Activated CD4-positive, alpha-beta memory T cell treated with anti-CD3 and anti-CD28 coated beads for 36 hours (primary cell): ENCODE data around the gene CATSPER1. TPM values are rescaled to one million over a fixed set of nuclear protein-coding genes. Genes with fewer than 3 reads are reported as not detected.

Source experiments
- CTCF ChIA-PET: fragments of 350-600 bp; sonication (Branson Sonifier 250); formaldehyde crosslinking; loops from one replicate; lab custom pipeline; 2021; ENCODE audit warnings: antibody characterized with exemption, inconsistent platforms; lab: Charles Lee
- POLR2A ChIA-PET: fragments of 350-600 bp; sonication (Branson Sonifier 250); formaldehyde crosslinking; loops from one replicate; lab custom pipeline; 2021; ENCODE audit warnings: antibody characterized with exemption; lab: Charles Lee
- DNase-seq: peaks from one replicate; pipeline ENCODE4 v3.0.0-alpha.2; 2020
- H3K27ac Mint-ChIP-seq: one replicate; pipeline ENCODE4 v1.8.0; 2021; ENCODE audit warnings: mixed read lengths
- H3K27me3 Mint-ChIP-seq: one replicate; pipeline ENCODE4 v1.8.0; 2021; ENCODE audit warnings: mixed read lengths
- H3K36me3 Mint-ChIP-seq: one replicate; pipeline ENCODE4 v1.8.0; 2021; ENCODE audit warnings: mixed read lengths
- H3K4me1 Mint-ChIP-seq: one replicate; pipeline ENCODE4 v1.8.0; 2021; ENCODE audit warnings: low read depth, mixed read lengths
- H3K4me3 Mint-ChIP-seq: one replicate; pipeline ENCODE4 v1.8.0; 2021; ENCODE audit warnings: mild to moderate bottlenecking, mixed read lengths
- H3K9me3 Mint-ChIP-seq: one replicate; pipeline ENCODE4 v1.8.0; 2021; ENCODE audit warnings: mixed read lengths
- intact Hi-C: fragments of 100-400 bp; cut with micrococcal nuclease; formaldehyde crosslinking; loops from one replicate; pipeline ENCODE4 v1.15.1; 2023
- total RNA-seq, 2 experiments: library from RNA; stranded (reverse); gene quantifications; one replicate each; pipeline ENCODE4 v1.2.3, GENCODE V29; 2021

Gene CATSPER1
- not detected for total RNA-seq

DNA sequence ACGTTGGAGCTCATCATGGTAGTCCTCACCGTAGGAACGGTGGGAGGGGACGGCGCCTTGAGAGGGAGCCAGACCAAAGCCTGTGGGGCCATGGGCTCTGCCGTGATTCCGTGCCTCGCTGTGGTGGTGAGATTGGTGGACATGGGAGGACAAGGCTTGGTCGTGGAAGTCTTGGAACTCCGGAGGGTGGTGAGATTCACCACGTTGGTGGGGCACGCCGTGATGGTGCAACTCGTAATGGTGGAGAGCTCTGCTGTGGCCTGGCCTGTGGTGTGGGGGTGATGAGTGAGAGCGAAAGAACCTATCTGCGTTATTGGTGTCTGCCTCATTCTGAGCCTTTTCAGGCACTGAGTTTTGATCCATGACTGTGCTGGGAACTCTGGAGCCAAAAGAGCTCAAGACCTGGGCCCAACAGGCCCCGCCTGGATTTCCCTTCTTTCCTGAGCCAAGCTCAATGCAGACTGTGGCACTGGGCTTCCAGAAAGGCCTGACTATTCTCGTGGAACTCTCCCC is at the start of gene CATSPER1:
CATSPER1 (minus strand) TSS at position 463 of the 513 bp plus-strand sequence; CDS start at position 363, 100 bp downstream.
- POLR2A ChIA-PET = interaction anchor here (0.6 kb wide), 1 partner anchor 114 kb away, joined by 3 read pairs; no protein-coding TSS in a partner anchor
- no peak within 1 kb of the TSS for H3K4me3 Mint-ChIP-seq
- no peaks in the 10 kb centered on the region for H3K9me3 Mint-ChIP-seq

DNA sequence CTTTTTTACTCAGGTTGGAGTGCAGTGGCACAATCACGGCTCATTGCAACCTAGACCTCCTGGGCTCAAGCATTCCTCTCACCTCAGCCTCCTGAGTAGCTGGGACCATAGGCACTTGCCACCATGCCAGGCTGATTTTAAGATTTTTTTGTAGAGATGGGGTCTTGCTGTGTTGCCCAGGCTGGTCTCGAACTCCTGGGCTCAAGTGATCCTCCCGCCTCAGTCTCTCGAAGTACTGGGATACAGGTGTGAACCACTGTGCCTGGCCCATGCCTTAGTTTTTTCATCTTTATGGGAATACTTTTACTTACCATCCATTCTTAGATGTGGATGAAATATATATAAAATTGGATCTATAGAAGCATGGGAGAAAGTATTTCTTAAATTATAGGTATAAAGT is 49.0 kb upstream of the CATSPER1 start:
- ChIA-PET POLR2A (no interaction called here), CTCF (interaction anchor here (0.6 to 0.8 kb wide), 2 partner anchors 30 to 1516 kb away, joined by 3 to 4 read pairs; no protein-coding TSS in a partner anchor)
- H3K27me3 Mint-ChIP-seq = no peaks in the 10 kb centered on the region
- peak overlapping the region; percentile 42 for H3K27ac Mint-ChIP-seq
- peaks cover 50% of the 10 kb centered on the region for H3K36me3 Mint-ChIP-seq
- no peak overlapping the region for H3K4me3 Mint-ChIP-seq
- no peaks in the 10 kb centered on the region for H3K9me3 Mint-ChIP-seq
- intact Hi-C loops = no loop called here
- H3K4me1 Mint-ChIP-seq = peaks cover 61% of the 10 kb centered on the region
- no peak for DNase-seq

More for the DNA sequence above, at the start of gene CATSPER1:
- H3K36me3 Mint-ChIP-seq = no peaks in the 10 kb centered on the region
- intact Hi-C loops = no loop called here
- DNase-seq = no peak
- peaks cover 11% of the 10 kb centered on the region for H3K4me1 Mint-ChIP-seq
- CTCF ChIA-PET = interaction anchor here (0.8 to 1.1 kb wide), 2 partner anchors 14 to 19 kb away, joined by 3 read pairs; no protein-coding TSS in a partner anchor
- H3K27ac Mint-ChIP-seq = no peak within 1 kb of the TSS
- H3K27me3 Mint-ChIP-seq = peaks cover 6% of the 10 kb centered on the region

DNA sequence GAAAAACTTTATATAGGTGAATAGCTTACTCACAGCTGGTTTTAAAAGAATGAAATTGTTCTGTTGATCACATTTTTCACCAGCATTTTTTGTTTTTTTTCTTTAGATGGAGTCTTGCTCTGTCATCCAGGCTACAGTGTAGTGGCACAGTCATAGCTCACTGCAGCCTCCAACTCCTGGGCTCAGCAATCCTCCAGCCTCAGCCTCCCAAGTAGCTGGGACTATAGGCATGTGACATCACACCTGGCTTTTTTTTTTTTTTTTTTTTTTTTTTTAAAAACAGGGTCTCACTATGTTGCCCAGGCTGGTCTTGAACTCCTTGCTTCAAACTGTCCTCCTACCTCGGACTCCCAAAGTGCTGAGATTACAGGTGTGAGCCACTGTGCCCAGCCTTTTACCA is 47.4 kb upstream of the CATSPER1 start:
- no peaks in the 10 kb centered on the region for H3K27me3 Mint-ChIP-seq
- H3K36me3 Mint-ChIP-seq = peaks cover 53% of the 10 kb centered on the region
- H3K9me3 Mint-ChIP-seq = no peaks in the 10 kb centered on the region
- H3K4me3 Mint-ChIP-seq = no peak overlapping the region
- ChIA-PET CTCF (interaction anchor here (1.5 kb wide), 1 partner anchor 29 kb away, joined by 5 read pairs; no protein-coding TSS in a partner anchor), POLR2A (no interaction called here)
- peak; percentile 54 for DNase-seq
- H3K27ac Mint-ChIP-seq = peak overlapping the region; percentile 95
- H3K4me1 Mint-ChIP-seq = peaks cover 54% of the 10 kb centered on the region
- intact Hi-C loops = loop anchor here (1.0 kb wide), 1 partner anchor 8 kb away; no protein-coding TSS in a partner anchor

DNA sequence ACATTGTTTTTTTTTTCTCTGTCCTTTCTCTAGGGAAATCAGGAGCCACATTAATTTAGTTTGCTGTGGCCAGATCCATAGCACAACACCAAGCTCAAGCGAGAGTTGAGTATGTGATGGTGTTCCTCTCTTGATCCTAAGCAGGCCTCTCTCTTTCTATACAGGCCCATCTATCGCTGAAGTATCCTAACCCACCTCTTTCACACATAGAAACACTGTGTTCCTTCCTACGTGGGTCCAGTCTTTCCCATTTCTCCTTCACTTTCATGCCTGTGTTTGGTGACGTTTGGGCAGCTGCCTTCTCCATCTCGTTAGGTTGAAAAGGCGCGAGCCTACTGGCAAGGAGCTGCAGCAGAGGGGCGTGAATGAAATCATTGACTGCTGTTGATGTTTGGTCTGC is 46.2 kb upstream of the CATSPER1 start:
- no peaks in the 10 kb centered on the region for H3K27me3 Mint-ChIP-seq
- peaks cover 56% of the 10 kb centered on the region for H3K4me1 Mint-ChIP-seq
- intact Hi-C loops = no loop called here

DNA sequence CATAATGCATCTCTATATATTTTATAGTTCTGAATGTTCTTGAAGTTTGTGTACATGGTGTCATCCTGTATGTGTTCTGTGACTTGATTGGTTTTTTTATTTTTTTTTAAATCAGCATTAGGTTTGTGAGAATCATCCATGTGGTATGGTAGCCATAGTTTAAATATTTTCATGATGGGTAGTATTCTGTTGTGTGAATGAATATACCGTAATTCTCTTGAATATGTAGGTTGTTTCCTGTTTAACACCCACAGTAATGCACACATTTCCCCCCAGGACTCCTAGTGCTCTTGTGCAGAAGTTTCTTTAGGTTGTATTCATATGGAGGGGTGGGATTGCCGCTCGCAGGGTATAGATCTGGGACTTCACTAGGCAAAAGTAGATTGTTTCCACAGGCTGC is 45.8 kb upstream of the CATSPER1 start:
- Mint-ChIP-seq H3K9me3 (no peaks in the 10 kb centered on the region), H3K36me3 (peaks cover 59% of the 10 kb centered on the region), H3K4me1 (peaks cover 56% of the 10 kb centered on the region), H3K27me3 (no peaks in the 10 kb centered on the region), H3K4me3 (peak overlapping the region; percentile 97), H3K27ac (peak overlapping the region; percentile 95)
- no peak for DNase-seq
- intact Hi-C loops = no loop called here
- ChIA-PET POLR2A (interaction anchor here (1.3 to 3.5 kb wide), 2 partner anchors 8 to 29 kb away, joined by 3 to 22 read pairs; no protein-coding TSS in a partner anchor), CTCF (interaction anchor here (1.3 to 5.9 kb wide), 4 partner anchors 8 to 63 kb away, joined by 5 to 101 read pairs (median 48); no protein-coding TSS in a partner anchor)

More for the DNA sequence above, 46.2 kb upstream of the CATSPER1 start:
- CTCF ChIA-PET = interaction anchor here (0.7 kb wide), 1 partner anchor 50 kb away, joined by 3 read pairs; no protein-coding TSS in a partner anchor
- DNase-seq = no peak
- Mint-ChIP-seq H3K27ac (peak overlapping the region; percentile 95), H3K4me3 (peak overlapping the region; percentile 97), H3K36me3 (peaks cover 57% of the 10 kb centered on the region), H3K9me3 (no peaks in the 10 kb centered on the region)
- POLR2A ChIA-PET = no interaction called here

DNA sequence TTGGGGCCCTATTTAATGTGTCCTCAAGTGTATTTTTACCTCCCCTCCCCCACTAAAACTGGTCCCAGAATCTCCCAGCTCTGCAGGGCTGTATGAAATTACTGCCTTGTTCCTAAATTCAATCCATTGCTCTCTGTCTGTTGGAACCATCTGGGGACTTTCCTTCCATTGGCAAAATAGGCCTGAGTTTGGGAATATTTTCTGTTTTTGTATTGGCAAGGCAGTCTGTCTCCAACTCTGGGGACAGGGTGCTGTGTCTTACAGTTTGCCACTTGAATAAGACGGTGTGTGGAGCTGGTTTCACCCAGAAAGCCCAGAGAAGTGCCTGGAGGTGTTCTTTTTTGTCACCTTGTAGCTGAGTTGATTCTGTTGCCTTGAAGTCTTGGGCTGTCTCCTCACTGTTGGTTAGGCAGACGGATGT is 45.1 kb upstream of the CATSPER1 start:
- DNase-seq = peak; percentile 36
- H3K9me3 Mint-ChIP-seq = no peaks in the 10 kb centered on the region
- H3K4me3 Mint-ChIP-seq = peak overlapping the region; percentile 97
- ChIA-PET POLR2A (interaction anchor here (1.3 to 4.1 kb wide), 5 partner anchors 9 to 69 kb away, joined by 3 to 32 read pairs (median 7); partner anchors contain the start of genes BANF1 and SF3B2), CTCF (interaction anchor here (0.7 to 5.9 kb wide), 9 partner anchors 8 to 151 kb away, joined by 3 to 101 read pairs (median 5); partner anchors contain the start of gene SF3B2)
- H3K27ac Mint-ChIP-seq = peak overlapping the region; percentile 95
- H3K27me3 Mint-ChIP-seq = no peaks in the 10 kb centered on the region
- peaks cover 65% of the 10 kb centered on the region for H3K36me3 Mint-ChIP-seq
- intact Hi-C loops = no loop called here
- peaks cover 58% of the 10 kb centered on the region for H3K4me1 Mint-ChIP-seq

DNA sequence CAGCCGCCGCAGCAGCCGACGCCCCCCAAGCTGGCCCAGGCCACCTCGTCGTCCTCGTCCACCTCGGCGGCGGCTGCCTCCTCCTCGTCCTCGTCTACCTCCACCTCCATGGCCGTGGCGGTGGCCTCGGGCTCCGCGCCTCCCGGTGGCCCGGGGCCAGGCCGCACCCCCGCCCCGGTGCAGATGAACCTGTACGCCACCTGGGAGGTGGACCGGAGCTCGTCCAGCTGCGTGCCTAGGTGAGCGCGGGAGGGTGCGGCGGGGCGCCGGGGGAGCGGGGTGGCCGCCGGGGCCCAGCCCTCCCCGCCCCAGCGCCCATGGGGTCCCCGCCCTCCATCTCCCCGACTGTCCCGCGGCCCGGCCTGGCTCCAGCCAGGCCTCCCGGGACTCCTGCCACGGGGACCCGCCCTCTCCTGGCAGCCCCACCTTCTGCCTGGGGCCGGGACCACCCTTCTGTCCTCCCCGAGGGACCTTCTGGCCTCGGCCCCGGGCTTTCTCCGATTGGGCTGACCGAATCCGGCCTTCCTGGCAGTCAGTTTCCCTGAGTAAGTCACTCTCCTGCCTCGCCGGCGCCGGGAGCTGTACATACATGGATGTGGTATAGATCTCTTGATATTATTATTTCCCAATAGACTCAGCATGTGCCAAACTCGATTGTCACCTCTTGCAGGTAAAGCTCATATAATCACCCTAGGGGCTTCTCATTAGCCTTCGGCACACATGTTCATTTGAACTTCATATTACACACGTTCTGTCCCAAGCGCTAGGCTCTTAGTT is 44.5 kb upstream of the CATSPER1 start:
- intact Hi-C loops = no loop called here
- DNase-seq = peak; percentile 45
- H3K9me3 Mint-ChIP-seq = no peaks in the 10 kb centered on the region
- H3K4me1 Mint-ChIP-seq = peaks cover 59% of the 10 kb centered on the region
- H3K27ac Mint-ChIP-seq = peak overlapping the region; percentile 95
- no peaks in the 10 kb centered on the region for H3K27me3 Mint-ChIP-seq
- ChIA-PET POLR2A (interaction anchor here (0.8 to 4.1 kb wide), 6 partner anchors 10 to 68 kb away, joined by 3 to 32 read pairs (median 6); partner anchors contain the start of genes BANF1 and SF3B2), CTCF (interaction anchor here (0.7 to 5.9 kb wide), 12 partner anchors 9 to 152 kb away, joined by 3 to 101 read pairs (median 4); partner anchors contain the start of gene SF3B2)
- H3K36me3 Mint-ChIP-seq = peaks cover 64% of the 10 kb centered on the region
- peak overlapping the region; percentile 97 for H3K4me3 Mint-ChIP-seq

DNA sequence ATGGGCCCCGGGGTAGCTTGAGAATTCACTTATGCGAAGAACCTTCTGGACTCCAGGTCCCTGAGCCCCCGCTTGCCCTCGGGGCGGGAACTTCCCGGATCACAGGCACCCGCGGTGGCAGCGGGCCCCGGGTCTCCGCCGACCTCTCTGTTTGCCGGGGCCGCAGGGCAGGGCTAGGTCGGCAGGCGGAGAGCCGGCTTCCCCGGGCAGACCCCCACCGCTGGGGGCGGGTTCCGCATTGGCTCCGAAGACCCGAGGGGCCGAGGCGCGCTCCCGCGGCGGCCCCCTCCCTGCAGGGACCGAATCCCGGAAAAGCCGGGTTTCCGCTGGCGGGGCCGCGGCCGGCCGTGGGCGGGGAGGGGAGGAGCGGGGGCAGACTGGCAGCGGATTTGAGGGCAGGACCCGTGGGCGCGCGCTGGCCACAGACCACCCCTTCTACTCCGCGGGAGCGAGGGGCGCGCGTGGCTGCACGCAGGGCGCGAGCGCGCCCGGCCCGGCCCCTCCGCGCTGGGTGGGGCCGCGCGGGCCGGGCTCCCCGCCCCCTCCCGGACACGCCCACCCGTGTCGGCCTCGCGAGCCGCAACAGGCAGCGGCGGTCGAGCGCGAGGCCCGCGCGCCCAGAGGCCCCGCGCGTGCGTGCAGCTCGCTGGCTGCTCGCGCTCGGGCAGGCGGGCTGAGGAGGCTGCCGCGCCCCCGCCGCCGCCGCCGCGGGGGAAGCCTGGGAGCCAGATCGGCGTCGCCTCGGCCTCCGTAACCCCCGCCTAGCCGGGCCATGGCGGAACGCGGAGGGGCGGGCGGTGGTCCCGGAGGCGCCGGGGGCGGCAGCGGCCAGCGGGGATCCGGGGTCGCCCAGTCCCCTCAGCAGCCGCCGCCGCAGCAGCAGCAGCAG is 43.7 kb upstream of the CATSPER1 start, which contains the start of gene PACS1:
PACS1 (plus strand) TSS at position 558 of the 889 bp plus-strand sequence; CDS start at position 773, 215 bp downstream.
- Mint-ChIP-seq H3K9me3 (no peaks in the 10 kb centered on the region), H3K4me1 (peaks cover 62% of the 10 kb centered on the region), H3K36me3 (peaks cover 66% of the 10 kb centered on the region), H3K27me3 (no peaks in the 10 kb centered on the region), H3K4me3 (peak within 1 kb of the TSS; percentile 97), H3K27ac (peak within 1 kb of the TSS; percentile 96)
- CTCF ChIA-PET = interaction anchor here (0.6 to 5.9 kb wide), 18 partner anchors 10 to 342 kb away, joined by 3 to 101 read pairs (median 4); partner anchors contain the start of genes MUS81 and SF3B2
- intact Hi-C loops = loop anchor here (1.0 to 5.0 kb wide), 4 partner anchors 10 to 57 kb away; partner anchors contain the start of gene SF3B2
- DNase-seq = peak; percentile 85
- POLR2A ChIA-PET = interaction anchor here (0.8 to 4.1 kb wide), 9 partner anchors 9 to 67 kb away, joined by 3 to 32 read pairs (median 4); partner anchors contain the start of genes BANF1 and SF3B2

DNA sequence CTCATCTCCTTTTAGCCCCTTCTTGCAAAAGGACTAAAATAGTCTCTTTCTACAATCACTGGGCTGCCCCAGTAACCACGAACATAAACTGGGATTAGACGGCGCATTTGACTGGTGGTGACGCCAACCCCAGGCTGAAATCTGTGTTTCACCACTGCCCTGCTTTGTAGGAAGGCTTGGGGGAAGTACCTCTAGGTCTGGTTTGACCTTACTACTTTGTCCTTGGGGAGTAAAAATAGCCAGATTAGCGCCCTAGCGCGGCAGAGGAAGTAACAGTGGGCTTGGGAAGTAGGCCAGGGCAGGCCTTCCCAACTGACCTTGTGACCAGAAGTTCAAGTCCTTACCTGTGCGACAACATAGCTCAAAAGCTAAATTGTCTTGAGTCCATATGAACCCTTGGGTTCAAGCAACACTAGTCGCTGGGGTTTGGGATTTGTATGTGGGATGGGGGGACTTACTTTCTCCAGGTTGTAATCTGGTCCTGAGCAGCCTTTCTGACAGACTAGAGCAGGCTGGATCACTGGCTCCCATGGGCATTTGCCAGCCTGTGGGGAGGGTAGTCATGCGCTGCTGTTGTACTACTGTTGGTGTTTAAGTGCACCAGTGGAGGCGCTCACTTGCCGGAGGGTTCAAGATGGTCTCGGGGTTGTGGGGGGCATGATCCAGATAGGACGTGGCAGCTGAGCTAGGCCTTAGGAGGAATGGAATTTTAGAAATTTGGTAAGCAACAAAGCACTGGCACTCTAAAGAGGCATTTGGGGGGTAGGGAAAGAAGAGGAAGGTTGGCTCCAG is 42.8 kb upstream of the CATSPER1 start:
- intact Hi-C loops = loop anchor here (1.0 to 5.0 kb wide), 5 partner anchors 11 to 65 kb away; partner anchors contain the start of gene SF3B2
- H3K9me3 Mint-ChIP-seq = no peaks in the 10 kb centered on the region
- POLR2A ChIA-PET = interaction anchor here (0.7 to 4.1 kb wide), 7 partner anchors 8 to 58 kb away, joined by 3 to 32 read pairs (median 4); partner anchors contain the start of gene SF3B2
- peak overlapping the region; percentile 73 for H3K4me3 Mint-ChIP-seq
- CTCF ChIA-PET = interaction anchor here (0.6 to 5.9 kb wide), 27 partner anchors 10 to 363 kb away, joined by 3 to 101 read pairs (median 4); partner anchors contain the start of genes MUS81 and SF3B2
- H3K36me3 Mint-ChIP-seq = peaks cover 69% of the 10 kb centered on the region
- peaks cover 58% of the 10 kb centered on the region for H3K4me1 Mint-ChIP-seq
- DNase-seq = peak; percentile 72
- H3K27me3 Mint-ChIP-seq = no peaks in the 10 kb centered on the region
- peak overlapping the region; percentile 96 for H3K27ac Mint-ChIP-seq
